ENCODE results near the gene GASK1A.

DNA sequence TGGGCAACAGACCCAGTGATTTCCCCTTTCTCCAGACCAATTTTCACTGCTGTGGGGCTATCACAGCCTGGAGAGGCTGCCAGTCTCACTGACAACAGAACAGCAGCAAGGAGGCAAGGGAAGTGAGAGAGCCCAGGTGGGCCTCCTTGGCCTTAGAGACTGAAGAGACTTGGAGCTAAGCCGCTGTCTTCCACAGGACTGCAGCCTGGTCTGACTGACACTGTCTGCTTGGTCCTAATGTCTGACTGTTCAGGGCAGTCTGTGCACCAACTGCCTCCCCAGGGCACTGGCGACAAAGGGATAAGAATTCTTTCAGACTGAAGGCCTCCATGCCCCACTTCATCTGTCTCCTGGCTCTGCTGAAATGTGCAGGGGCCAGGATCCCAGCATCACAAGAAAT is 115.3 kb downstream of the GASK1A start:
- TF ChIP-seq, protein P1, sequence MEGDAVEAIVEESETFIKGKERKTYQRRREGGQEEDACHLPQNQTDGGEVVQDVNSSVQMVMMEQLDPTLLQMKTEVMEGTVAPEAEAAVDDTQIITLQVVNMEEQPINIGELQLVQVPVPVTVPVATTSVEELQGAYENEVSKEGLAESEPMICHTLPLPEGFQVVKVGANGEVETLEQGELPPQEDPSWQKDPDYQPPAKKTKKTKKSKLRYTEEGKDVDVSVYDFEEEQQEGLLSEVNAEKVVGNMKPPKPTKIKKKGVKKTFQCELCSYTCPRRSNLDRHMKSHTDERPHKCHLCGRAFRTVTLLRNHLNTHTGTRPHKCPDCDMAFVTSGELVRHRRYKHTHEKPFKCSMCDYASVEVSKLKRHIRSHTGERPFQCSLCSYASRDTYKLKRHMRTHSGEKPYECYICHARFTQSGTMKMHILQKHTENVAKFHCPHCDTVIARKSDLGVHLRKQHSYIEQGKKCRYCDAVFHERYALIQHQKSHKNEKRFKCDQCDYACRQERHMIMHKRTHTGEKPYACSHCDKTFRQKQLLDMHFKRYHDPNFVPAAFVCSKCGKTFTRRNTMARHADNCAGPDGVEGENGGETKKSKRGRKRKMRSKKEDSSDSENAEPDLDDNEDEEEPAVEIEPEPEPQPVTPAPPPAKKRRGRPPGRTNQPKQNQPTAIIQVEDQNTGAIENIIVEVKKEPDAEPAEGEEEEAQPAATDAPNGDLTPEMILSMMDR (IDR thresholded peaks at IDR 0.05), result no peak
- no peak for TF ChIP-seq POLR2A (IDR thresholded peaks at IDR 0.05)
